Neural cell (in vitro differentiated cells): Measurements from ENCODE around the gene ITPRID2. TPM values are rescaled to one million over a fixed set of nuclear protein-coding genes. Genes with fewer than 3 reads are reported as not detected.

ENCODE experiments used
- H2AFZ ChIP-seq: fragments of 200-600, 300-800 bp; sonication (generic), shearing (Covaris generic); 2 replicates; pipeline ENCODE4 v1.6.0; 2014; ENCODE audit warnings: low read depth, mild to moderate bottlenecking, antibody characterized with exemption, low read length, moderate library complexity
- H3F3A ChIP-seq: fragments of 200-600 bp; shearing (Covaris generic); 2 replicates; pipeline ENCODE4 v1.6.1; 2016; ENCODE audit warnings: mild to moderate bottlenecking, moderate library complexity, mixed read lengths, antibody characterized with exemption, low read length; ENCODE audit not compliant: insufficient read depth, poor library complexity, severe bottlenecking
- H3K27ac ChIP-seq: fragments of 200-600, 300-800 bp; sonication (generic), shearing (Covaris generic); 2 replicates; pipeline ENCODE4 v1.5.1; 2014; ENCODE audit warnings: mild to moderate bottlenecking, low read length, moderate library complexity
- H3K27me3 ChIP-seq: fragments of 300-800, 200-600 bp; sonication (generic), shearing (Covaris generic); 2 replicates; pipeline ENCODE4 v1.6.0; 2014; ENCODE audit warnings: mild to moderate bottlenecking, low read depth, low read length, moderate library complexity; ENCODE audit not compliant: insufficient read depth
- H3K36me3 ChIP-seq: fragments of 300-800, 200-600 bp; sonication (generic), shearing (Covaris generic); 2 replicates; pipeline ENCODE4 v1.5.1; 2014; ENCODE audit warnings: mild to moderate bottlenecking, antibody characterized with exemption, low read length, moderate library complexity; ENCODE audit not compliant: insufficient read depth
- H3K4me2 ChIP-seq: fragments of 300-800, 200-600 bp; sonication (generic), shearing (Covaris generic); 2 replicates; pipeline ENCODE4 v1.6.0; 2014; ENCODE audit warnings: mild to moderate bottlenecking, low read length
- H3K4me3 ChIP-seq: fragments of 300-800, 200-600 bp; sonication (generic), shearing (Covaris generic); 2 replicates; pipeline ENCODE4 v1.5.1; 2014; ENCODE audit warnings: mild to moderate bottlenecking, low read length, moderate library complexity
- H3K79me2 ChIP-seq: fragments of 200-600 bp; shearing (Covaris generic); replicated peaks from 2 replicates; pipeline ENCODE4 v1.6.0; 2014; ENCODE audit warnings: mild to moderate bottlenecking, low read length, moderate library complexity; ENCODE audit not compliant: insufficient read depth
- H3K9ac ChIP-seq: fragments of 300-800, 200-600 bp; sonication (generic), shearing (Covaris generic); 2 replicates; pipeline ENCODE4 v1.6.1; 2016; ENCODE audit warnings: mild to moderate bottlenecking, low read length, mixed read lengths
- H3K9me2 ChIP-seq: fragments of 200-600 bp; shearing (Covaris generic); 2 replicates; pipeline ENCODE4 v1.6.1; 2016; ENCODE audit warnings: mild to moderate bottlenecking, low read length, mixed read lengths; ENCODE audit not compliant: insufficient read depth
- H3K9me3 ChIP-seq: fragments of 200-600, 300-800 bp; sonication (generic), shearing (Covaris generic); 2 replicates; pipeline ENCODE4 v1.6.1; 2016; ENCODE audit warnings: mild to moderate bottlenecking, mixed run types, low read length, moderate library complexity, mixed read lengths
- H4K20me1 ChIP-seq: fragments of 200-600 bp; shearing (Covaris generic); 2 replicates; pipeline ENCODE4 v1.6.1; 2016; ENCODE audit warnings: mild to moderate bottlenecking, mixed run types; ENCODE audit not compliant: insufficient read depth
- CTCF ChIP-seq: fragments of 450-650 bp; IDR thresholded peaks from 2 replicates; pipeline ENCODE4 v1.5.1; 2014; ENCODE audit warnings: antibody characterized with exemption, mild to moderate bottlenecking, moderate library complexity; ENCODE audit not compliant: poor library complexity, severe bottlenecking
- EP300 ChIP-seq: fragments of 450-650 bp; conservative IDR thresholded peaks from 2 replicates; pipeline ENCODE4 v1.6.1; 2014; ENCODE audit warnings: antibody characterized with exemption, mild to moderate bottlenecking, moderate library complexity; ENCODE audit not compliant: poor library complexity, severe bottlenecking
- EZH2 ChIP-seq: fragments of 200-600, 300-800 bp; shearing (Covaris generic), sonication (generic); IDR thresholded peaks from 2 replicates; pipeline ENCODE4 v1.6.1; 2014; ENCODE audit warnings: antibody characterized with exemption, low read length, borderline replicate concordance, mild to moderate bottlenecking; ENCODE audit not compliant: insufficient read depth, poor library complexity, severe bottlenecking
- MXI1 ChIP-seq: fragments of 450-650 bp; conservative IDR thresholded peaks from 2 replicates; pipeline ENCODE4 v1.6.1; 2014; ENCODE audit warnings: antibody characterized with exemption, mild to moderate bottlenecking; ENCODE audit not compliant: poor library complexity, severe bottlenecking
- POLR2AphosphoS5 ChIP-seq: IDR thresholded peaks from 2 replicates; pipeline ENCODE4 v1.6.1; 2012
- RAD21 ChIP-seq: fragments of 450-650 bp; conservative IDR thresholded peaks from 2 replicates; pipeline ENCODE4 v1.6.1; 2014; ENCODE audit warnings: antibody characterized with exemption, mild to moderate bottlenecking, moderate library complexity
- REST ChIP-seq: IDR thresholded peaks from 2 replicates; pipeline ENCODE4 v1.6.1; 2012; ENCODE audit warnings: borderline replicate concordance
- SMC3 ChIP-seq: fragments of 450-650 bp; conservative IDR thresholded peaks from 2 replicates; pipeline ENCODE4 v1.6.1; 2014; ENCODE audit warnings: antibody characterized with exemption, mild to moderate bottlenecking, moderate library complexity; ENCODE audit not compliant: poor library complexity
- TAF1 ChIP-seq: IDR thresholded peaks from 2 replicates; pipeline ENCODE4 v1.6.1; 2012; ENCODE audit warnings: low read depth
- polyA plus RNA-seq: library from polyadenylated mRNA; depleted of rRNA; stranded (reverse); fragments of >200 nt; gene quantifications from 2 replicates; pipeline ENCODE4 v1.2.3, GENCODE V29; 2014

ITPRID2 gene
- polyA plus RNA-seq, 1 donor from 2014 or later: 42.0 TPM

- no peak overlapping the region for H3K4me3 ChIP-seq
- H3K36me3 ChIP-seq: no peaks in the 10 kb centered on the region
- no peak overlapping the region for H2AFZ ChIP-seq
- H3K27ac ChIP-seq: no peak overlapping the region
- no peaks in the 10 kb centered on the region for H3K27me3 ChIP-seq
- H3K9ac ChIP-seq: no peak overlapping the region
- no peaks in the 10 kb centered on the region for H3K9me2 ChIP-seq
- no peak overlapping the region for H3K4me2 ChIP-seq
- no peaks in the 10 kb centered on the region for H3K9me3 ChIP-seq
- H4K20me1 ChIP-seq: no peaks in the 10 kb centered on the region
- H3K79me2 ChIP-seq: no peaks in the 10 kb centered on the region
- H3F3A ChIP-seq: no peaks in the 10 kb centered on the region
- TF ChIP-seq REST (no peak), SMC3 (no peak), MXI1 (no peak), TAF1 (no peak)
These were observed 30.2 kb upstream of the ITPRID2 start for GRCh38 chr2:181861379-181861778.

GRCh38 chr2:181862583-181863281, 28.8 kb upstream of the ITPRID2 start:
- H4K20me1 ChIP-seq: no peaks in the 10 kb centered on the region
- H3F3A ChIP-seq: no peaks in the 10 kb centered on the region
- no peaks in the 10 kb centered on the region for H3K36me3 ChIP-seq
- no peak overlapping the region for H3K4me2 ChIP-seq
- H3K27ac ChIP-seq: no peak overlapping the region
- no peak overlapping the region for H3K9ac ChIP-seq
- TF ChIP-seq SMC3 (no peak), POLR2AphosphoS5 (no peak), MXI1 (no peak), EZH2 (no peak), REST (no peak), CTCF (no peak), TAF1 (no peak), RAD21 (no peak), EP300 (no peak)
- H3K27me3 ChIP-seq: no peaks in the 10 kb centered on the region
- H3K79me2 ChIP-seq: no peaks in the 10 kb centered on the region
- H3K9me3 ChIP-seq: no peaks in the 10 kb centered on the region
- H3K4me3 ChIP-seq: no peak overlapping the region
- H2AFZ ChIP-seq: no peak overlapping the region
- H3K9me2 ChIP-seq: no peaks in the 10 kb centered on the region
